Kidney tubule cell (primary cell): ENCODE measurements around the gene CD7.

ENCODE experiments used
- DNase-seq: peaks from one replicate; pipeline ENCODE4 v3.0.0-alpha.2; 2018; ENCODE audit warnings: low spot score

The CD7 gene

DNA sequence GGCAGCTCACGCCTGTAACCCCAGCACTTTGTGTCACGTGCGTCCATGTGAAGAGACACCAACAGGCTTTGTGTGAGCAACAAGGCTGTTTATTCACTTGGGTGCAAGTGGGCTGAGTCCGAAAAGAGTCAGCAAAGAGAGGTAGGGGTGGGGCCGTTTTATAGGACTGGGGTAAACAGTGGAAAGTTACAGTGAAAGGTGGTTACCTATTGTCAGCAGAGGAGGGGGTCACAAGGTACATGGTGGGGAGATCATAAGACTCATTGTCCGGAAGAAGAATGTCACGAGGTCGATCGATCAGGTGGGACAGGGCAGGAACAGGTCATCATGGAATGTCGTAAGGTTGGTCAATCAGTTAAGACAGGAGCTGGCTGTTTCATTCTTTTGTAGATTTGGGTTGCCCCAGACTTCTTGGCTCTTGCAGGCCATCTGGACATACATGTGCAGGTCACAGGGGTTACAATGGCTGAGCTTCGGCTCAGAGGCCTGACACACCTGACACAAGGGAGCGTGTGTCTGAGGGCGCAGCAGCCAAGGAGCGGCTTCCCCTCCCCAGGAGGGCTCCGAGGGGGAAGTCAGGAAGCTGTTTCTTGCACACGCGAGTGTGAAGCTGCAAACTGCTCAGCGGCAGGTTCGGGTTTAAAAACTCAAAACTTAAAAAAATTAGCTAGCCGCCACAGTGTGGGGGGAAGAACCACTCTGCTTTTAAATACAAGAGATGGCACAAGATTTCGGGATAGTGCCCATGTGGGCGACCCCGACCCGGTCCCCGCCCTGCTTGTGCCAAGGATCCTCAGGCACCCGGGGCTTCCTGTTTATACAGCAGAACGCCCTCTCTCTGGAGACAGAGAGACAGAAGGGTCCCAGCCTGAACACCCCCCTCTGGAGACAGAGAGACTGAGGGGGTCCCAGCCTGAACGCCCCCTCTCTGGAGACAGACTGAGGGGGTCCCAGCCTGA, 29.2 kb upstream of the CD7 start:
- no peak for DNase-seq

DNA sequence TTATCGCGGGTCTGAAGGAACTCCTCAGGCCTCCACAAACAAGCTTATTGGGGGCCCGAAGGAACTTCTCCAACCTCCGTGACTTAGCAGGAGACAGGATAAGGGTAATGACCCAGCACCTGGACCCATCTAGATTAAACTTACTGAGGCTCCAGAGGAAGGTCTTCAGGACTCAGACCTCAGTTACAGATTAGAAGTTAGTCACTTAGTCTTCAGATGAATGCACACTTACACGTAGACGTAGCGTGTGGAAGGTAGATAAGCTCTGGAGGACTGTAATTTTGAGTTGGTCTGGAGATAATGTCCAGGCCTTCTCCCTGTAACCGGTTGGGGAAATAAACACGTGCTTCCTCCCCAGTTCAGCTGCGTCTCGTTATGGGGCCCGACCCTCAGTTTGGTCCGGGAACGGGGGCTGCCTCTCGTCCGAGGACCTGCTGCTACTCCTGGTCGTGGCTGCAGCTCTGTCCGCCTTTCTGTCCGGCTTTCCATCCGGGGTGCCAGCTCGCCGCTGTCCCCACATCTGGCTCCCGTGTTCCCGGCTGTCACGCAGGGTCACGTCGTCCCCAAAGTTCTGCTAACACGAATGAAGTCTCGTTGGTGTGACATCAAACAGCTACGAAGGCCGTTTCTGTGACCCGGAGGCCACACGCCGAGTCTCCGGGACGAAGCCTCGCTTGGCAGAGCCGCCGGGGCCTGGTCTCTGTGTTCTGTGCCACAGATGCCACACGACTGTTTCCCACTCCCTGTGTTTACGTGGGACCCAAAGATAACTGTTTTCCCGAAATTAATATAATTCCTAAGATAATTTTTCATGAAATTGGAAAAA, 28.0 kb upstream of the CD7 start:
- no peak for DNase-seq

DNA sequence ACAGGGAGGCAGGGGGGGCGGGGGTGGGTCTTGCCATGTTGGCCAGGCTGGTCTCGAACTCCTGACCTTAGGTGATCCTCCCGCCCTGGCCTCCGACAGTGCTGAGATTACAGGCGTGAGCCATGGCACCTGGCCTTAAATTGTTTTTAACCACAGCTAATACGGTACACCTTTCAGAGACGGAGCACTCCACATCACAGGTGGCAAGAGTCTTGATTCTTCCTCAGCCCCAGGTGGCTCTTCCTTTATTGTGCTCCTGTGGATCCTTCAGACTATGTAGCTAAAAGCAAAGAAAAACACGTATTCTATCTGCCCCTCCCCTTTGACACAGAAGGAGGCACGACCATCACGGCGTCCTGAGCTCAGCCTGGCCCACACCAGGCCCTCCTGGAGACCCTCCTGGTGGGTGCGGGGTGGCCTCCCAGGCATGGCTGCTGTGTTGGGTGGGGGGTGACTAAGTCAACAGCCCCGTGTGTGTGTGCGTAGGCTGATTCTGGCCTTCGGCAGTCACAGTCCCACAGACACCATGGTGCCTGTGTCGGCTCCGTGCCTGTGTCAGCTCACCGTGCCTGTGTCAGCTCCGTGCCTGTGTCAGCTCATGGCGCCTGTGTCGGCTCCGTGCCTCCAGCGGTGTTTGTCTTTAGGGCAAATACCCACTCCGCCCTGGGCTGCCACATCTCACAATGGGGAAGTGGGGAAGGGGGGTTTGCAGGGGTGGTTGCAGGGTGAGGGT, 26.9 kb upstream of the CD7 start:
- DNase-seq: no peak

DNA sequence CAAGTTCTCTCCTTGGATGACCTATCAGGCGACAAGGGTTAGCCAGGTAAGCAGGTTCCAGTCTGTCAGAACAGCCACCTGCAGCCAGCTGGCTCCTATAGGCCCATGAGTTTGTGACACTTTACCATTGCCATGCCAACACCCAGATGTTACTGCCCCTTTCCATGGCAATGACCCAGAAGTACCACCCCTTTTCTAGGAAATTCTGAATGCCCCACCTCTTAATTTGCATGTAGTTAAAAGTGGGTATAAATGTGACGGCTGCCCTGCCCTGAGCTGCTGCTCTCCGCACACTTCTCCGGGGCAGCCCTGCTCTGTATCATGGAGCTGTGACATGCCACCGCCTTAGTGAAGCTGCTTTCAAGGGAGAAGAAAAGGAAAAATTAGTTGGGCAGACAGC, 26.2 kb upstream of the CD7 start:
- no peak for DNase-seq

DNA sequence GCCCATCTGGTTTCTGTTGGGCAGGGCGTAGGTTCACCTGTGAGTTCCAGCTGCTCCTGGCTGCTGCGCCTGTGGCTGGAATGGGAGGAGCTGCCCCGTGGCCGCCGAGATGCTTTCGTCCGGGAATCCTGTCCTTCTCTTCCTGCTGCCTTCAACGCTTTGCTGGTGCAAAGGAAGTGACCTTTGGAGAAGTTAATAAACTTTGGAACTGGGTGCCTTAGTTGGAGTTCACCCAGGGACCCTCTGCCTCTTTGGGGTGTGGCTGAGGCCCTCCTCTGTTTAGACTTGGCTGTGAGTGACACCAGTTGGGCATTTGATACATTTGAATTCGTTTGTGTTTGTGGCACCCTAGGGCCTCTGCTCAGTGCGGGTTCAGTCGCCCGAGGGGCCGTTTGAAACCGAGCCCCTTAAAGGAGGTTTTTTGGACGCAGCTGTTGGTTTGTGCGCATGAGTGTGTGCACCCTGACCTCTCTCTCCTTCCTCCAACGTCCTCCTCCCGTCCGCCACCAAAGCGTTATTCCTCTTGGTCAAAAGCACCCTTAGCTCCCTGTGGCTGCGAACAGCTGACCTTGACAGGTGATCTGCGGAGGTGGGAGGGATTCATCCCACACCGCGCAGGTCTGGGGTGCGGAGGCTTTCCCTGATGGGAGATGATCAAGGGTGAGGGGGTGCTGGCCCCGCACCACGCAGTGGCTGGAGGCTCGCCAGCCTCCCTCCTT, 25.1 kb upstream of the CD7 start:
- DNase-seq: no peak

DNA sequence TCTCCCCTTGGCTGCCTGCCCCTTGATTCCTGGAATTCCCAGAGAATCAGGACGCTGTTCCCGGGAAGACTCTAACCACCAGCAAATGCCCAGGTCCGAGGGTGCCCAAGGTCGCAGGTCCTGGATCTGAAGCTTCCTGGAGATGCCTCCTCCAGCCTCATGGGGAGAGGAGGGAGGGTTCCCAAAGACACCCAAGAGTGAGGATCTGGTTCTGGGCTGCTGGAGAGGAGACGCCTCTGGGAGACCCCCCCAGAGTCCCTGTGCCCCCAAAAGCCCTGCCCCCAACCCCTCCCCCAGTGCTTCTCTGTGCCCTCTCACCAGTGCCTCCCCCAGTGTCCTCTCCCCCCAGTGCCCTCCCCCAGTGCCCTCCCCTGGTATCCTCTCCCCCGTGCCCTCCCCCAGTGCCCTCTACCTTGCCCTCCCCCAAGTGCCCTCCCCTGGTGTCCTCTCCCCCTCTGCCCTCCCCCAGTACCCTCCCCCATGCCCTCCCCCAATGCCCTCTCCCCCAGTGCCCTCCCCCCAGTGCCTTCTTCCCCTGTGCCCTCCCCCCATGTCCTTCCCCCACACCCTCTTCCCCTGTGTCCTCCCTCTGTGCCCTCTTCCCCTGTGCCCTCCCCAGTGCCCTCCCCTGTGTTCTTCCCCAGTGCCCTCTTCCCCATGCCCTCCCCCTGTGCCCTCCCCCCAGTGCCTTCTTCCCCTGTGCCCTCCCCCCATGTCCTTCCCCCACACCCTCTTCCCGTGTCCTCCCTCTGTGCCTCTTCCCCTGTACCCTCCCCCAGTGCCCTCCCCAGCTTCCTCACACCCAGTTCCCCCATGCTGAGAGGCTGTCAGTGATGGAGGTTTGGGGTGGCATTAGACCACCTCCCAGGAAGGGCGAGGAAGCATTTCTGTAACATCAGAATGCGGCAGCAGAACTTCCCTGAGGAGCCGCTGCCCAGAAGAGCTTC, 22.5 kb upstream of the CD7 start:
- no peak for DNase-seq

DNA sequence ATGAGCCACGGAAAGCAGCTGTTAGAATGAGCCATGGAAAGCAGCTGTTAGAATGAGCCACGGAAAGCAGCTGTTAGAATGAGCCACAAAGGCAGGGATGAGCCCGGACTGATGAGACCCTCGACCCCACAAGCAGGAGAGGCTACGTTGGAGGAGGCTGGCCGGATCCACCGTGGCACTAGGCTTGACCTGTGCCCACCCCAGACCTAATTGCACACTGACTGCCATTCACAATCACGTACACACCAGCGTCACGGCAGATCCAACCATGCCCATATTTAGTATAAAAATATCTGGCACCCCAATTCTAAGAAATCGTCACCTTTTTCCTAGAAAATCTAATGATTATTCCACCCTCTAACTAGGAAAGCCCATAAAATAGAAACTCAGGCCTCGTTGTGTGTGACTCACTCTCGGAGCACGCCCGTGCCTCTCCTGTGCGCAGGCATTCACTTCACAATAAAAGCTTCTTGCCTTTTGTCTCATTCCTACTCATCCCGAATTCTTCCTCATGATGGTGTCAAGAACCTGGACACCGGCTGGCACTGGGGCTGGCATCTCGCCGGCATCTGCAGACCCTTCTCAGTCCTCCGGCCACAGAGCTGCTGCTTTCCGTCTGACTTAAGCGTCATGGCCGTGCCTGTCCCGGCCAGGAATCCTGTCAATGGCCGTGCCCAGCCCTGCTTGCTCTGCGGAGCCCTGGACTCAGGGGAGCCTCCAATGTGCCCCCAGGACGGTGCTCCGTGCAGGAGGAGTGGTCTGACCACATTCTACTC, 21.6 kb upstream of the CD7 start:
- peak; percentile 88 for DNase-seq

DNA sequence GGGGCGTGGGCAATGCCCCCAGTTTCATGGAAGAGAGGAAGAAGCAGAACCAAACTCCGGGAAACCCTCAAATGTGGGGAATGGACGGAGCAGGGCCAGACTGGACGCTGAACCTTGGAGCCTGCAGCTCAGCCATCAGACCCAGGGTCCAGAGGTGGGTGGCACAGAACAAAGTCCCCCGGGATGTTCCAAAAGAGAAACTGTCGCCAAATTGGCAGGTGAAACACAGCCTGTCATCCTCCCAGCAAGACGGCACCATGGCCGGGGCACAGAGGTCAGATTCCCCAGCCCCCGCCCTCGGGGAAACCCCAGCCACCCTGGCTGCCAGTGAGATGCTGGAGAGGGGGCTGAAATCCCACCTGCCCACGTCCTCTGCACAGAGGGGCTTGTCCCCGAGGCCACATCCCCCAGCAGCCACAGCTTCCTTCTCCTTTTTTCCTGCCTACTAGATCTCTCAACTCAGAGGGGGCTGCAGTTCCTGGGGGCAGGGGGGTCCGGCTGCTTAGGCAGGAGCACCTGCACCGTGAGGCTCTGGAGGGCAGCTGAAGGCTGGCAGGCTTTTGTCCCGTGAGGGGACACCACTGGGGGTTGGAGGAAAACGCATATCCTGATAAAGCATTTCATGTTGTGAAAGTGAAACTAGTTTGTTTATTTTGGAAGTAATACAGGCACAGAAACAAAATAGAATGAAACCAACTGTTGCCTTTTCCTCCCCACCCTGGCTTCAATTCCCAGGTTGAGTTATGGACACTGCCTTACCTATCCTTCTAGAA, 17.4 kb upstream of the CD7 start:
- DNase-seq: no peak

DNA sequence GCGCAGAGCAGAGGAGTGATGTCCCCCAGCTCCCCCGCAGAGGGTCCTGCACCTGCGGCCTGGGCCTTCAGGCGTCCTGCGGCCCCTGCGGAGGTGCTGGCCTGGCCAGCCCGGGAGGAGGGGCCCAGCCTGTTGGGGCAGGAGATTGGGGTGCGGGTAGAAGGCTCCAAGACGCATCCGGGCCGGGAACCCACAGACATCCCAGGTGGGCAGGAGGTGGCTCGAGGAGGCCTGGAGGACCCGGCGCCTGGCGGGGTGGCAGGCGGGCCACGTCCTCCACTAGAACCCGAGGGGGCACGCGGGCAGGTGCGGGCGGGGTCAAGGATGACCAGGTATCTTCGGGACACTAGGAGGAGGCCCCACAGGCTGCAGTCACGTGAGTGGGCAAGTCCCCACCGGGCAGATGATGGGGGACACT, 16.8 kb upstream of the CD7 start:
- DNase-seq: no peak

DNA sequence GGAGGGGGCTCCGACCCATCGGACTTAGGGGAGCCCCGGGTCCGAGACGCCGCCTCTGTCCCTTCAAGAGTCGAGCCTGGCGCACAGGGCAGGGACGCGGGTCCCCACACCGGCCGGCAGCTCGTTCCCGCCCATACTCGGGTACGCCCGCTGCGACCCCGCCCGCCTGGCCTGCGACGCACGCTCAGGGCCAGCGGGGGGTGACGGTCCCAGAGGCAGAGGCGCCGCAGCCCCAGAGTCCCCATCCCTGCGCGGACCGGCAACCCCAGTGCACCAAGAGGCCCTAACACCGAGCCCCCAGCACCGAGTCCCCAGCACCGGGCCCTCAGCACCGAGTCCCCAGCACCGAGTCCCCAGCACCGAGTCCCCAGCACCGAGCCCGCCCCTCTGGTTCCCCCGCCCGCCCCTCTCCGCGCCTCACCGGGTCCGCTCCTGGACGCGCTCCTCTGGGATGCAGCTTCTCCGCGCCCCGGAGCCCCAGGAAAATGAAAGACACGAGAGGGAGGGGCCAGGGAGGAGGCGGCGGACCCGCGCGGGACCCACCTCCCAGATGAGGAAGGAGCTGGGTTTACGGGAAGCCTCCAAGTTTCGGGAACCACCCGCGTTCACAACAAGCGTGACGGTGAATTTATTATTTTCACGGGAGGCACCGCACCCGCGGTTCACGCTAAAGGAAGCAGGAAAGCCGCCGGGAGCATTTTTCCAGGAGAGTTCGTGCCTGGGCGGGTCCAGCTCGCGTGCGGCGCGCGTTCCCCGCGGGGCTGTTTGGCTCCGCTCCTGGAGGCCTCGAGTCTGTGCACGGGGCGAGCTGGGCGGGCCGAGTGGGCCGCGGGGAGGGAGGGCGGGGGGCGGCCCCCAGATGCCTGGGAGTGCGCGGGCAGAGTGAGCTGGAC, 16.1 kb upstream of the CD7 start, which contains the start of gene SECTM1:
Gene SECTM1 (minus strand): TSS at position 488 of the 893 bp plus-strand sequence. CDS start 6,526 bp downstream, outside the sequence.
- no peak for DNase-seq

DNA sequence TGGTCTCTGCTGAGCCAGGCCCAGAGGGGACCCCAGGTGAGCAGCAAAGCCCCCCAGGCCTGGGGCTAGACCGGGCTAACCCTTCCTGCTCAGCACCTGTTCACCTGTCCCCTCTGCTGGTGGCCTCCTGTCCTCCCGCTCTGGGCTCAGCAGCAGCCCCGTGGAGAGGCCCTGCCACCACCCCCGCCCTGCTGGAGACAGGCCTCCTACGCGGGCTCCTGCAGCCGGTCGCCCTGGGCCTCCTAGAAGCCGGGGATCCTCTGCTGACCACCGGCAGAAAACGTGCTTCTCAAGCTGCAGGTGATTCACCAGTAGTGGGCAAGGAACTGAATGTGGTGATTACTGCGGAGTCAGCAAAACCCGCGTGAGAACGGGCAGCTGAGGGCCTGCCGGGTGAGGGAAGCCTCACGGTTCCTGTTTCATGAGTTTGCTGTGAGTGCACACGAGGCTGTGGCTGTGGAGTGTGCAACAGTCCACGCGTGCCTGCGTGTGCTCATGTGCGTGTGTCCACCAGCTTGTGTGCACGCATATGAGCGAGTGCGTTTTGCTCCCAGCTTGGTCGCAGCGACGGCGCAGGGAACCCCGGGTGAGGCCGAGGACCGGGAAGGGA, 15.4 kb upstream of the CD7 start:
- DNase-seq: peak; percentile 73

DNA sequence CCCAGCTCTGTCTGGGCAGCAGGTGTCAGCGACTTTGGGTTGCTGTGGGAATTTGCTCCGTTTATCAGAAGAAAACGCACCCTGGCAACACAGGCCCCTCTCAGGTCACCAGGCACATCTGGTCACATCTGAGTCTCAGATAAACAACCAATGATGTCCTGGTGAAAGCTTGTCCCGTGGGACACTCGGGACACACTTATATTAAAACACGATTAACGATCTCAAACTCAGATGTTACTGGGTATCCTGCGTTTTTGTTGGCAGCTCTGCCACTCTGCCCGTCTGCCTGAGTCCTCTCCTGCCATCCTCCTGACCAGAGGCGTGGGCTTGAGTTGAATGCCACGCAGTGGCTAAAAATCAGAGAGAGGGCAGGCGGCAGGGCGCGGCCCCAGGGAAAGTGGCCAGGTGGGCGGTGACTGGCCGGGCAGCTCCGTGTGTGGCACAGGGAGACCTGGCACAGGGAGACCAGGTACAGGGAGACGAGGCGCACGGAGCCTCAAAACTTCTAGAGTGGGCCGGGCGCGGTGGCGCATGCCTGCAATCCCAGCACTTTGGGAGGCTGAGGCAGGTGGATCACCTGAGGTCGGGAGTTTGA, 14.0 kb upstream of the CD7 start:
- DNase-seq: no peak

DNA sequence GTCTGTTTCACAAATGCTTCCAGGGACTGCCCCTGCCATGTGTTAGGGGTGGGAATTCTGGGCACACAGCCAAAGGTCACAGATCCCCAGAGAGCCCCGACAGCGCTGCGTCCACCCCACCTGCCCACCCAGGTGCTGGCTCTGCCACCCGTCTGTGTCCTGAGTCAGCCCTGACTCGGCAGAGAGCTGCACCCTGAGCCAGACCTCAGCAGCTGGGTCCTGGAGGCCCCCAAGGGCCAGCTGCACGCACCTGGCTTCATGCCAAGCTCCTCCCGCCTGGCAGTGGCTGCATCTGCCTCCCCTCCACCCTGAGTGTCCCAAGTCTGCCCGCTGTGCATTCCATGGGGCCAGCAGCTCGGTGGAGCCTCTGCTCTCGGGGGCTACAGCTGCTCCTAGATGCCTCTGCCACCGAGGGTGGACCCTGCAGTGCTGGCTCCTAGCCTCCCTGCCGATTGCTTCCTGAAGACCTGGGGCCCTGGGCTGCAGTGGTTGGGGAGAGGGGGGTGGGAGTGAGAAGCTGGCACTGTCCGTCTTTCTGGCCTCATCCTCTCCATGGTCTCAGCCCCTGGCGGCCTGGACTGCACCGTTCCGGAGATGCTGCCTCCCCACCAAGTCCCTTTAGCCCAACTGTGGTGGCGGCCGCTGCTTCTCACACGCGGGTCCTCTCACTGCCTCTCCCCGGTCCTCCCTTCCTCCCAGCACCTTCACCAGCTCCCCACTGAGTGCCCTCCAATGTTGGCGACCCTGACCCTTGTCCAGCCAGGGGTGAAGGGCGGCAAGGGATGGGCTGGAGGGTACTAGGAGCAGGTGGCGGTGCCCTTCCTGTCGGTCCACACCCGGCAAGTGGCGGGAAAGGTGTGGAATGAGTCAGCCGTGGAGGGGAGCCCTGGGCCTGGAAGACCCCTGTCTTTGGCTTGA, 13.2 kb upstream of the CD7 start:
- peak; percentile 85 for DNase-seq

DNA sequence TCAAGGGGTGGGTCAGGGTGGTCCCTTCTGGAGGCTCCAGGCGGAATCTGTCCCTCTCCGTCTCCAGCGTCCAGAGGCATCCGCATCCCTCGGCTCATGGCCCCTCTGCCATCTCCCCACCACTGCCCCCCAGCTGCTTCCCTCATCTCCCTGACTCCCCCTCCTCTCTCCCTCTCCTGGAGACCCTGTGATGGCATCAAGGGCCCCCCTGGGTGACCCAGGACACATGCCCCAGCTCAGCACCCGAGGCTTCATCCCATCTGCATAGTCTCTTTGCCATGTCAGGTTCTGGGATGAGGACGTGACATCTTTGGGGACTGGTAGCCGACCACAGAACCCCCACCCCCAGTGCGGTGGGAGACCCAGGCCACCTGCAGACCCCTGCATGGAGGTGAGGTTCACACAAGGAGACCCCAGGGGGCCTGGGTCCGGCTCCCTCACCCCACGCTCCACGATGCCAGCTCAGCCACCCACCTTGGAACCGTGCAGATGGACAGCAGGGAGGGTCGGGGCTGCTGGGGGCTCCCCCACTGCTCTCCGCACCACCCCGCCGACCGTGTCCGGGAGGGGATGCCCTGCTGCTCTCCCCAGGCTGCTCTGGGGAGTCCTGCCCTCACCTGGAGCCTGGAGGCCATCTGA, 12.4 kb upstream of the CD7 start:
- no peak for DNase-seq

DNA sequence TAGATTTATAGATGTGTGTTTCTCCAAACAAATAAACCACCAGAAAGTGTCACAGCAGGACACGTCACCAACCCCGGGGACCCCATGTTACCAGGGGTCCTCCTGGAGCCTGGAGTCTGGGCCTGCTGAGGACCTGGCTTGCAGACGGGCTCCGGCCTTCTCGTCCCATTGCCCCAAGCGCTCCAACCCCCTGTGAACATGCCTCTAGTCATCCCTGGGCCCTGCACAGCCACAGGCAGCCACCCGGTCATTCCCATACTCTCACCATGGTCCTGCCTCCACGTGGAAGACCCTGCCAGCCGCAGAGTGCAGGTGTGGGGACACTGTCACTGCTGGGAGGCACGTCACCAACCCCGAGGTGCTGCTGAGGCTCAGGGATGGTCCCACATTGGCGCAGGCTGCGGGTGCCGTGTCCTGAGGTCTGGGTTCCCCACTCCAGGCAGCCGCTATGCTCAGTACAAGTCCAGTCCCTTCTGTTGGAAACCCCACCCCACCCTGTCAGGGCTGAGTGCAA, 11.6 kb upstream of the CD7 start:
- DNase-seq: no peak
